NCI-H2081 treated with DMSO at 0.1 percent for 48 hours (cell line): ENCODE measurements around the gene ASTL.
"Not testable (repeated sequence)": the region's sequence is repeated elsewhere in the genome, so short reads cannot be mapped to it uniquely, and the experiment has no call there.

ENCODE experiments used
- DNase-seq: peaks from one replicate; lab custom pipeline; 2025; lab: John Stamatoyannopoulos, UW

ASTL gene

DNA sequence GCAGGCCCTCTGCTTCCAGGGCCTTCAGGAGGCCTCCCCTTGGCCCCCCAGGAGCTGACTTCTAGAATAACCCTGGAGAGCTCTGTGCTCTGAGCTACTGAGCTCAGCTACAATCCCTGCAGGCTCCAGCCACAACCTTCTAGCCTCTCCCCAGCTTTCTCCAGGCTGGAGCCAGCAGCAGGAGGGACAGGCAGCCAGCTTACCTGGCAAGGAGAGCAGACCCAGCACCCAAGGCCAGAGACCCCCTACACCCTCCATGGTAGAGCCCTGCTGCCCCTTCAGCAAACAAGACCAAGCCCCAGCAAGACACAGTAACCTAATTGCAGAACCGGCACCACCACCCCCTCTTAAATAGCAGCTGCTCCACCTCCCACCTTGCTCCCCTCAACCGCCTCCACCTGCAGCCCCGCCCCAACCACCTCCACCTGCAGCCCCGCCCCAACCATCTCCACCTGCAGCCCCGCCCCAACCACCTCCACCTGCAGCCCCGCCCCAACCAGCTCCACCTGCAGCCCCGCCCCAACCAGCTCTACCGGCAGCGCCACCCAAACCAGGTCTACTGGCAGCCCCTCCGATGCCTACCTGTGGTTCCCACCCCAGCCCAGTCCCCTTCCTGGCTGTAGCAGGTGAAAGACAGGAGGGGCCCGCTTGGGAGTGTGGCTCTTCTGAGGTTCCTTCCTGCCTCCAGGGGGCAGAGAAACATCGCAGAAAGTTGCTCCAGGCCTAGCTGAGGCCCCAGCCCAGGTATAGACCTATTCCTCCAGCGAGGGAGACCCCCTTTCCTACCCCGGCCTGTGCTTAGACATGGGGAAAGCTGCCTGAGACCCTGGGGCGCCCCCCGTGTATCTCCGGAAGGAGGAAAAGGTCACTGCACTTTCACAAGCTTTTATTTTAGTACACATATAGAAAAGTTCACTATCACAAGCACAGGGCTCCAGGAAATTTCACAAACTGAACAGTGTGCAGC lies at the start of gene ASTL:
ASTL (minus strand) TSS at position 324 of the 967 bp plus-strand sequence; CDS start at position 258, 66 bp downstream.
- no peak for DNase-seq

DNA sequence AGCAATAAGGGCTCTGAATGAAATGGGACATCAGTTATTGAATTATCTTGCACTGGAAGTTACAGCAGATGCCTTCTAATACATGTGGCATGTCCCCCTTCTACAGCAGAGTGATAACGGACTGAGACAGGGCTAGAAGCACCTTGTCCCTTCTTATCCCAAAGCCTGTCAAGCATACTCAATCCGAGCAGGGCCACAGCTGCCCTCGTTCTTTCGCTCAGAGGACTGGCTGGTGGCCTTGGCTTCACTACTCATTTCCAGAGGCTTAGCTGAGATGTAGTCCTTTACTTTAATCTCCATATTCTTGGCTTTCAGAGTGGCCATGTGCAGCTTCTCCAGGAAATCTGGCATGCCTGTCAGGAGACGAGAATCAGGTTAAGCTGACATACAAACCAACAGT lies 48.3 kb upstream of the ASTL start:
- no peak for DNase-seq

DNA sequence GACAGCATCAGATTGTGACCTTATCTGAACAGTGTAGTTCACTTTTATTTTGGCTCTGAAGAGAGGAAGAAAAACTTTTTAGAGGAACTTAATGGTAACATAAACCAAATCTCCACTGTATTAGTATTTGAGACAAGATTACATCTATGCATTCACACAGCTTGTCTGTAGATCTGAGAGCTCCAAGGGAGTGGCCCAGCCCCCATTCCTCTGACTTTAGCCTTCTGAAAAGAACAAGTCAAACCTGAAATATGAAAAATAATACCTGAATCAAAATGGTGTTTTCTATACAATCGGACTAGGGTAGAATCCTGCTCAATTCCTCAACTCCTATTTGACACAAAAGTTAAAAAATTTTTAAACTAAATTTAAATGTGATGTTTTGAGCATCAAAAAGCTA lies 47.2 kb upstream of the ASTL start:
- no peak for DNase-seq

DNA sequence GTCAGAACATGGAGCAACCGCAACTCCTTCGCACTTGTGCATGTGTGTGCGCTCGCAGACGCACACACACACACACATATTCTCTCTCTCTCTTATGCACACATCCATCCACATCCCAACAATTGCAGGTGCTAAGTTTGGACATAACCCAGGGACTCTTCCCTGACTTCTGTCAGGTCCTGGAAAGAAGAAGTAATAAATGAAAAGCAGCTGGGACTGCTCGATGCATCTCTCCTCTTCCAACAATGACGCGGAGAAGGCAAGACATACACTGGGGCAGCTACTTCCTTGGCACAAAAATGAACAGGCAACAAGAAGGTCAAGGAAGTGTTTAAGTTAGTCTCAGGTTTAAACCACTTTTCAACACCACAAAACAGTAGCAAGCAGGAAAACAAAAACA lies 46.7 kb upstream of the ASTL start:
- DNase-seq, result no peak

DNA sequence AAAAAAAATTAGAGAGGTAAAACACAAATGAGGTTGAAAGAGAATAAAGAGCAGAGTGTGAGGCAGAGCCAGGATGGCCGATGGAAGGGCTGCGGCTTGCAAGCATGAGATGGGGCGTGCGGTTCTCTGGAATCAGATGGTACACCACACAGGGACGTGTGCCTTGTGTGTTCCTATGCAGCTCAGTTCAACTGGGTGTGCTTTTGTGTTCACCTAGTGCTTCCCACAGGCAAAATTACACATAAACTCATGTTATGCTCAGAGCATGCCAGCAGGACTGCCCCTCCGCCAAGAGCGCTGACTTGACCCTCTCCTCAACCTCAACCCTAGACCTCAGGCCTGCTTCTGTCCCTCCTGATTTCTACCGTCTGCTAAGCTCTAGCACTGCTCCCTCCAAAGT lies 45.9 kb upstream of the ASTL start:
- DNase-seq, result no peak

DNA sequence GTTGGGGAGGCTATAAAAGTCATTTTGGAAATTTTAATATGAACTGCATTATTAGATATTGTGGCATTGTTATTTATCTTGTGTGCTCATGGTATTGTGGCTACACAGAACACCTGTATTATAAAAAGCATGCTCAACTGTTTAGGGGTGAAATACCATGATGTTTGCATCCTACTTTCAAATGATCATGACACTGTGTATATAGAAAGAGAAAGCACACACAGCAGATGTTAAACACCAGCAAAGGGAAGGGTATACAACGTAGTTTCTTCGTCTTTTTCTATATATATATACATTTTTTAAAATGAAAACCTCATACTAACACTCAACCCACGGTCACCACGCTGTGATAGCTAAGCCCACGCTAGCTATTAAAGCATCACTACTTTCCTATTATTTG lies 43.2 kb upstream of the ASTL start:
- no peak for DNase-seq

DNA sequence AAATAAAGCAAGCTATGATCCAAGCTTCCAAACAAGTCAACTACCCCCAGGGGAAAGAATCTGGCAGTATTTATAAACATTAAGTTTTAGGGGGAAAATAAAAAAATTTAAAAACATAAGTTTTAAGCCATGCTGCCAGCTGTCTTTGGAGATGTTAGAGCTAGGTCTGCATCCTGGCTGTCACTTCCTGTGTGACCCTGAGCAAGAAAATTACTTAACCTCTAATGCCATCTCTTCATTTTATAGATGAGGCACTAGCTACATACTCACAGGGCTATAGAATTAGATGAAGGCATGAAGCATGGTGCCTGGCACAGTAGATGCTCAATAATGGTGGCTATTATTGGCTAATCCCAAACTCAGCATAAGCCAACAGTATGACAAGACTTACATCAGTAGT lies 42.2 kb upstream of the ASTL start:
- no peak for DNase-seq

DNA sequence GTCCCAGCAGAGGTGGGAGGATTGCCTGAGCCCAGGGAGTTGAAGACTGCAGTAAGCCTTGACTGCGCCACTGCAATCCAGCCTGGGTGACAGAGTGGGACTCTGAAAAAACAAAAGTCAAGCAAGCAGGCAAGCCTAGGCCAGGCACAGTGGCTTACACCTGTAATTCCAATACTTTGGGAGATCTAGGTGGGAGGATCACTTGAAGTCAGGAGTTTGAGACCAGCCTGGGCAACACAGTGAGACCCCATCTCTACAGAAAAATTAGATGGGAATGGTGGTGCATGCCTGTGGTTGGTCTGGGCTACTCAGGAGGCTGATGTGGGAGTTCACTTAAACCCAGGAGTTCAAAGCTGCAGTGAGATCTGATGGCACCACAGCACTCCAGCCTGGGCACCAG lies 41.7 kb upstream of the ASTL start:
- DNase-seq, result no peak

DNA sequence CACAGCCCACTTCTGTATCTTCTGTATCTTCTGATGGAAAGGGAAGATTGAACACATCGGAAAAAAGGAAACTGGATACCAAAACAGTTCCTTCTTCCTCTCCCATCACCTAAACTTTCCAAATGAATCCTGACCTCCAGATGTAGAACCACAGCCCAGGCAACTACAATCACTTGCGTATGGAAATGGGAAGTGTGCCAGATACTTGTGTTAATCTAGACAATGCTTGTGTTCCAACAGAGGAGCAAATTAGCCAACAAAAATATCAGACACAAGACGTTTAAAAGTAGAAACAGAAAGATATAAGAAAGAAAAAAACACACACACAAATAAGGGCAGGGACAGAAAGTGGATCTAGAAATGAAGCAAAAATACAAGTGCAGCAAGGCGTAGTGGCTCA lies 38.4 kb upstream of the ASTL start:
- no peak for DNase-seq

DNA sequence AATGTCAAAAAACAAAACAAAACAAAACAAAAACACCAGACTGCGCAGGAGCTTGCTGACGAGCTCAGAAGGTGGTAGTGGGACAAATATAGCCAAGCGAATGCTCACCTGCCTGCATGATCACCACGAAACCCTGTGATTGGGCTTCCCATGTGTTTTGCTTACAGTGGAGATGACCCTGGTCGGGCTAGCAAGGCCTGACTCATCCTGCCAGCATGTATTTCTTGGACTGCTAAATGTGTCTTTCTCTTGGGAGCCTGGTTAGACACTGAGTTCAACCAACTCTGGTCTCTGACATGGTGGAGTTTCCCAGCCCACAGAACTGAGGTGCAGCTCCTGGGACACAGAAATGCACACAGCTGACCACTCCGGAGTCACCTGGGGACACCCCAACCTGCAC lies 37.6 kb upstream of the ASTL start:
- DNase-seq, result no peak

DNA sequence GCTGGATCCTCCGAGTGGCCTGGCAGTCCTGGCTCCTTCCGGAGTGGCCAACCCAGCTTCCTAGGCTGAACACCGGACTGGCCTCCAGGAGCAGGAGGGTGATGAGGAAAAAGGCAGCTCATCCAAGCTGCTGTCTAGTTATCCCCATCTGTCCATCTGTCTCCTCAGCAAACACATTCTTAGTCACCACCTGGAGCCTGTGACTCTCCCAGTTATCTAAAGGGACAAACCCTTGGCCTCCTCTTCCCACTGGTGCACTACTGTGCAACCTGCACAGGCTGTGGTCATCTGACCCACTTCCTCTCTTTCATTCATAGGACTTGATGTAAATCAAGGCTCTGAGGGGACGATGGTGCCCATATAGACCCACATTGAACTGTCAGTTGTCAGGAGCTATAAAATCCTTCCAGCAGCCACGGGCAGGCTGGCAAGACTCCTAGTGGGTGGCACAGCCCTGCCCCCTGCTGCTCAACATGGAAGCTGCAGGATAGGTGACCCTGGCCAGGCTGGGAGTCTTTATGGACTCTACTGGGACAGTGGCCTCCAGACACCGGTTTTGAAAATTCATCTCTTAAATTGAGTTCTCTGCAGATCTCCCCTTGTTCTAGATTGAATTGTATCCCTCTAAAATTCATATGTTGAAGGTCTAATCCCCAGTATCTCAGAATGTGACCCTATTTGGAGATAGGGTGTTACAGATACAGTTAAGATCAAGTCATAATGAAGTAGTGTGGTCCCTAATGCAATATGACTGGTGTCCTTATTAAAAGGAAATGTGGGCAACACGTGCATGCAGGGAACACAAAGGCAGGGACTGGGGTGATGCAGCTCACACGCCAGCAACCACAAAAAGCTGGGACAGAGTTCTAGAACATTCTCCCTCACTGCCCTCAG lies 36.2 kb upstream of the ASTL start:
- no peak for DNase-seq

DNA sequence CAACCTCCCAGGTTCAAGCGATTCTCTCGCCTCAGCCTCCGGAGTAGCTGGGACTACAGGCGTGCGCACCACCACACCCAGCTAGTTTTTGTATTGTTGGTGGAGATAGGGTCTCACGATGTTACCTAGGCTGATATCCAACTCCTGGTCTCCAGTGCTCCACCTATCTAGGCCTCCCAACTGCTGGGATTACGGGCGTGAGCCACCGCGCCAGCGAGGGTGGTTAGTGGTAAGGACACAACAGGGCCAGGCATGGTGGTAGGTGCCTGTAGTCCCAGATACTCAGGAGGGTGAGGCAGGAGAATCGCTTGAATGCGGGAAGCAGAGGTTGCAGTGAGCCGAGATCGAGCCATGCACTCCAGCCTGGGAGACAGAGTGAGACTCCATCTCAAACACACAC lies 33.5 kb upstream of the ASTL start:
- DNase-seq, result no peak

DNA sequence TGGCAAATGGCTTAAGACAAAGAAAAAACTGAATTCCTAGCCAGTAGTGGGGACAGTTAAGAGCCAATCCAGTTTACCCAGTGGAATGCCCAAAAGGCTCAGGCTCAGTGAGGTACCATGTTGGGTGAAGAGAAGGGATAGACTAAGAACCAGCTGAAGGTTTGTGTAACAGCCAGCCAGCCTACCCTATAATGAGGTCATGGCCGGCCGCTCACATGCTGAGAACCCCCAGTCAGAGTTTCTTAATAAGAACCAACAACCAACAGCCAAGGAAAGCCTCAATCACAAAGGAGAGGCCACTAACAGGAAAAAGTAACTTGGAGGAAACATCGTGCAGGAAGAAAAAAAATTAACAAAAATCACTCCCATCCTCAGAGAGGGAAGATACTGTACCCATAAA lies 32.3 kb upstream of the ASTL start:
- no peak for DNase-seq

DNA sequence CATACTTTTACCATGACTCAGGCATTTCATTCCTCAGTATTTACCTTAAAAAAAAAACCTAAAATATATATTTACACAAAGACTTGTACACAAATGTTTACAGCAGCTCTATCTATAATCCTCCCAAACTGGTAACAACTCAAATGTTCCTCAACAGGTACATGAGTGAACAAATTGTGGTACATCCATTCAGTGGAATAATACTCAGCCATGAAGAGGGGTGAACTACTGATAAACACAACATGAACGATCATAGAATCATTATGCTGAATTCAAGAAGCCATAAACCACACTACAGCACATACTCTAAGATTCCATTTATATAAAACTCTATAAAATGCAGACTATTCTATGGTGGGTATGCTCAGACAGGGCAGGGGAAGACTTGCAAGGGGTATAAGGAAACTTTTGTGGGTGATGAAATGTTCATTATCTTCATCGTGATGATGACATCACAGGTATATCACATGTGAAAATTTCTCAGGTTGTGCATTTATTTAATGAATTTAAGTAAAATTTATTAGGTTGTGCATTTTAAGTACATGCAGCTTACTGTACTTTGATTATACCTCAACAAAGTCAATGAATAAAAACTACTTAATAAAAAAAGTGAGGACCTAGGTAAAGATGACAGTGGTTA lies 31.7 kb upstream of the ASTL start:
- DNase-seq, result no peak

DNA sequence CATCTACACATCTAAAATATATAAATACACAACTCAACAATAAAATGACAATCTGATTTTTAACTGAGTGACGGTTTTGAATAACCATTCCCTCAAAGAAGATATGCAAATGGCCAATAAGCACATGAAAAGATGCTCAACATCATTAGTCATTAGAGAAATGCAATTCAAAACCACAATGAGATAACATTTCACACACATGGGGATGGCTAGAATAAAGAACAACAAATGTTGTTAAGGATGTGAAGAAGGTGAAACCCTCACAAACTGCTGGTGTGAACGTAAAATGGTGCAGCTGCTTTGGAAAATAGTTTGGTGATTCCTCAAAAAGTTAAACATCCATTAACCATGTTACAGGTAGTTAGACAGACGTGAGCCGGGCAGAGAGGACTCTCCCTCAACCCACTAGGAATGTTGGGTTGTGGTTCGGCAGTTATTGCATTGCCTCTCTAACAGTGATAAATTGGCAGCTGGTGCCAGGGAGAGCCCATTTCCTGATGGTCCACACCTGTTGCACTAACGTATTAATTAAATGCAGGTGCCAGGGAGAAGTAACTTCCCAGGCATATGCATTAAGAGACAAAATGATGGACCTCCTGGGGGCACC lies 29.2 kb upstream of the ASTL start:
- no peak for DNase-seq

DNA sequence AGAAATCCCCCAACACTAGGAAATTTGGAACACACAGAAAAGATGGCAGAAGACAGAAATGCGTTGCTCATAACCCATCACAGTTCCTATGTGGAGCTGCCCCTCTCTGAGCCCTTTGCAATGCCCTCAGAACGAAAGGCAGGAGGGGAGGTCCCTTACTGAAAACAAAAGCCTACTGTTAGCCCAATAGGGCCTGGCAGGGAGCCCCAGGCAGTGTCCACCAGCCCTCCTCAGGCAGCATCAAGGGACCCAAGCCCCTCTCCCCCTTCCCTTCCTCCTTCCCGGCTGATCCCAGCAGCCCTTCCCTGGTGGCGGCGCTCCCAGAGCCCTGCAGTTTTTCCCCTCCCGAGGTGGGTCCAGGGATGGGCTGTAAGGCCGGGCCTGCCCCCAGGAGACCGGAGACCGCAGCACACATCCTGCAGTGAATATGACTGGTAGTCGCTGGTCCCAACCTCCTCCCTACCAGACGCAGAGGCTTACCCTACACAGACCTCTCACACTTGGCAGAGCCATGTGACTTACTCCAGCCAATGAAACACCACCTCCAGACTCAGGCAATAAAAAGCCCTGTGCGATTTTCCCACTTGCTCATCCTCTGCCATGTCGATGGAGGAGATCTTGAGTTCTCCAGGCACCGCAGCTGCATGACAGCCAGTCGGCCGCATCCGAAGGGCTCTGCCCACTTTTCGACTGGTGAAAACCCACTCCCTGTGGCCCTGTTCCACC lies 26.3 kb upstream of the ASTL start:
- DNase-seq, result no peak

DNA sequence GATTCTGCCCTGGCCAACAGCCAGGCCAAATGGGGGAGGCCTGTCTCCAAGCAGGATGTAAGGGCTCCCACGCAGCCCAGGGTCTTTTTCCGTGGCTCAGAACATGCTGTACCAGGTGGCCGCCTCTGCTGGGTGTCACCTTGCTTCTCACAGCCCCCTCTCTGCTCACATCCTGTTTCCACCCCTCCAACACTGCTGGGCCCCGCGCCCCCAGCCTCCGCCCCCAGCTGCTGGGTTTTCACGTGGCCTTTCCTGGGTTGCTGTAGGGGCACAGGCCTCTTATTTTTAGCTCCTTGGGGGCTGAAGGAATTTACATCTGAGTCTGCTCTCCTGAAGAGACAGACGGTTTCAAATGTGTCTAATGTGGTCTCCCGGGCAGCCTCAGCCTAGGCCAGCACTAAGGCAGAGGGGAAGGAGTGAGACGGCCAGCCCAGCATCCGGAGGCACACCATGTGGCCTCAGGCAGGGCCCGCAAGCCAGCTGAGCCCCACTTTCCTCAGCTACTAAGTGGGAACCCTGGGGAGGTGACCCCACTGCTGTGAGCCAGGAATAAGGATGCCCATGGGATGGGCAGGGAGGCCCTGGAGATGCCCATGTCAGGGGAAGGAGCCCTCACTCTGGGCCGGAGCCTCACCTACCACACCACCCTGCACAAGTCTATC lies 25.6 kb upstream of the ASTL start:
- DNase-seq, result no peak

DNA sequence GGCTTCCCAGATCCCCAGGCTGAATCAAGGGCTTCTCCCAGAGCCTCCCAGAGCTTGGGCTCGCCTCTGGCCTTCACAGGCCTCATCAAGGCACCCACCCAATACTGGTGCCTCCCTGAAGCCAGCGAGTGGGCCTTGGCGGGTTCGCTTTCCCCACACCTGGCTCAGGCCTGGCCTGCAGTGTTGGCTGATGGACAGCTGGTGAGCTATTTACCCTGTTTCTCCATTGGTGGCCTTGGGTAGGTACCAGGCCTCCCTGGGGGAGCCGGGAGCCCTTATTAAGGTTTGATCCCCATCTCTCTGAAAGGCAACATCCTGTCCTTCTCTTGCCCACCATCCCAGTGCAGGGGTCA lies 25.1 kb upstream of the ASTL start:
- DNase-seq, result no peak

DNA sequence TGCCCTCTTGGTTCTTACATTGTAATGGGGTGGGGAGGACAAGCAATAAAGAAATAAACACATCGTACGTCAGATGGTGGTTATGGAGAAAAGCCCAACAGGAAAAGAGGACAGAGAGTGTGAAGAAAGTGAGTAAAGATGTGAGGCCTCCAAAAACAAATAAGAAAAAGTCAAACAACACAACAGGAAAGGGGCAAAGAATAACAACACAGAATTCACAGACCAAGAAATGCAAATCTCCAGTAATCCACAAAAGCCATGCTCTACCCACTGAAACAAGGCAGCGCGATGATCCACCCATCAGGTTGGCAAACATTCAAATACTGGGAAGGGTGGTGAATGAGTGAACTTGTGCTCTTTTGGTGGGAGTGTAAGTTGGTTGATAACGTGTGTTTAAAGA lies 23.6 kb upstream of the ASTL start:
- no peak for DNase-seq

DNA sequence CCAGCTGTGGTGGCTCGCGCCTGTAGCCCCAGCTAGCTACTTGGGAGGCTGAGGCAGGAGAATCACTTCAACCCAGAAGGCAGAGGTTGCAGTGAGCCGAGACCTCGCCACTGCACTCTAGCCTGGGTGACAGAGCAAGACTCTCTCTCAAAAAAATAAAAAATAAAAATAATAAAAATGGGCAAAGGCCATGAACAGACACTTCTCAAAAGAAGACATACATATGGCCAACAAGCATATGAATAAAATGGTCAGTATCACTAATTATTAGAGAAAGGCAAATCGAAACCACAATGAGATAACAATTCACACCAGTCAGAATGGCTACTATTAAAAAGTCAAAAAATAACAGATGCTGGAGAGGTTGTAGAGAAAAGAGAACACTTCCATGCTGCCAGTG lies 22.1 kb upstream of the ASTL start:
- not testable (repeated sequence) for DNase-seq
